ENCODE results near the gene TEX2.

GRCh38 chr17:64133546-64134215, 129.4 kb downstream of the TEX2 start:
- TF ChIP-seq POLR2AphosphoS5 (IDR thresholded peaks at IDR 0.05; ENCODE audit: insufficient read depth, low read depth, low read length), result no peak
- no peak for TF ChIP-seq MAX (IDR thresholded peaks at IDR 0.05; ENCODE audit: insufficient read depth, insufficient read length)
- peak; percentile 44 to 68 for TF ChIP-seq CTCF (IDR thresholded peaks at IDR 0.05; ENCODE audit: extremely low read depth in 1 of 2, insufficient read depth in 1 of 2, low read depth in 1 of 2, low read length in 2 of 2)
- no peak for TF ChIP-seq POLR2A (IDR thresholded peaks at IDR 0.05; ENCODE audit: low read depth, low read length)
- no peak for TF ChIP-seq MYC (IDR thresholded peaks at IDR 0.05; ENCODE audit: low read depth, low read length)
- no peak for TF ChIP-seq JUN (IDR thresholded peaks at IDR 0.05; ENCODE audit: borderline replicate concordance, insufficient read depth, insufficient read length, low read depth)
- TF ChIP-seq EZH2 (IDR thresholded peaks at IDR 0.05; ENCODE audit: borderline replicate concordance, low read depth, low read length, severe bottlenecking), result no peak

Measured in endothelial cell of umbilical vein (primary cell).